Neuronal stem cell (in vitro differentiated cells): ENCODE results near the gene FOSB.

Source experiments
- DNase-seq: peaks from one replicate; pipeline ENCODE4 v3.0.0-alpha.2; 2013; ENCODE audit warnings: low spot score
- H2AFZ ChIP-seq: one replicate; pipeline ENCODE4 v1.6.1; 2013; ENCODE audit warnings: mild to moderate bottlenecking, low read length, inconsistent platforms
- H2AK5ac ChIP-seq: 2 replicates; pipeline ENCODE4 v1.6.1; 2013; ENCODE audit warnings: low read depth, mild to moderate bottlenecking, inconsistent platforms, low read length, moderate library complexity, mixed read lengths
- H2BK120ac ChIP-seq: 2 replicates; pipeline ENCODE4 v1.6.1; 2013; ENCODE audit warnings: low read depth, mild to moderate bottlenecking, inconsistent platforms, low read length, moderate library complexity, mixed read lengths
- H2BK12ac ChIP-seq: one replicate; pipeline ENCODE4 v1.6.1; 2013; ENCODE audit warnings: low read length, inconsistent platforms
- H2BK15ac ChIP-seq: 2 replicates; pipeline ENCODE4 v1.6.1; 2013; ENCODE audit warnings: mild to moderate bottlenecking, low read length, inconsistent platforms, mixed read lengths
- H2BK5ac ChIP-seq: one replicate; pipeline ENCODE4 v1.6.1; 2013; ENCODE audit warnings: inconsistent platforms, mild to moderate bottlenecking, low read length, moderate library complexity
- H3K14ac ChIP-seq: one replicate; pipeline ENCODE4 v1.6.1; 2013; ENCODE audit warnings: low read length, inconsistent platforms
- H3K18ac ChIP-seq: 2 replicates; pipeline ENCODE4 v1.6.1; 2013; ENCODE audit warnings: low read length, inconsistent platforms
- H3K23ac ChIP-seq: 2 replicates; pipeline ENCODE4 v1.6.1; 2013; ENCODE audit warnings: low read depth, mild to moderate bottlenecking, mixed read lengths, low read length, inconsistent platforms; ENCODE audit not compliant: poor library complexity
- H3K27ac ChIP-seq: replicated peaks from 3 replicates; pipeline ENCODE4 v1.5.1; 2013; ENCODE audit warnings: low read length, inconsistent platforms
- H3K27me3 ChIP-seq, 3 experiments: 2 replicates each; pipeline ENCODE4 v1.6.1; 2013; ENCODE audit warnings: low read length in 3 of 3, mild to moderate bottlenecking in 2 of 3, inconsistent platforms in 1 of 3, low read depth in 1 of 3, mixed read lengths in 1 of 3, moderate library complexity in 1 of 3; ENCODE audit not compliant: control insufficient read depth in 3 of 3, insufficient read depth in 3 of 3
- H3K36me3 ChIP-seq, 2 donors: replicated peaks in 1 of 2; 2 replicates each; pipeline ENCODE4 v1.6.1; 2013; ENCODE audit warnings: low read length in 2 of 2; ENCODE audit not compliant: control insufficient read depth in 2 of 2, insufficient read depth in 2 of 2
- H3K4ac ChIP-seq: 2 replicates; pipeline ENCODE4 v1.6.1; 2013; ENCODE audit warnings: inconsistent platforms, mild to moderate bottlenecking, low read length, moderate library complexity
- H3K4me1 ChIP-seq, 2 donors: 1 replicate in 1 of 2; 2 replicates in 1 of 2; pipeline ENCODE4 v1.6.1; 2013; ENCODE audit warnings: low read length in 2 of 2, low read depth in 1 of 2; ENCODE audit not compliant: control insufficient read depth in 2 of 2, insufficient read depth in 1 of 2
- H3K4me2 ChIP-seq: one replicate; pipeline ENCODE4 v1.6.1; 2013; ENCODE audit warnings: mild to moderate bottlenecking, low read length, inconsistent platforms; ENCODE audit not compliant: insufficient read depth, poor library complexity, severe bottlenecking
- H3K4me3 ChIP-seq, 2 donors: 2 replicates each; pipeline ENCODE4 v1.5.1; 2013; ENCODE audit warnings: low read length in 2 of 2, mild to moderate bottlenecking in 2 of 2, inconsistent platforms in 1 of 2, moderate library complexity in 1 of 2
- H3K79me1 ChIP-seq: one replicate; pipeline ENCODE4 v1.6.1; 2013; ENCODE audit warnings: low read depth, mild to moderate bottlenecking, inconsistent platforms, low read length, moderate library complexity
- H3K9ac ChIP-seq: one replicate; pipeline ENCODE4 v1.6.1; 2013; ENCODE audit warnings: mild to moderate bottlenecking, low read depth, low read length, inconsistent platforms; ENCODE audit not compliant: poor library complexity
- H3K9me3 ChIP-seq, 2 donors: replicated peaks in 1 of 2; 2 replicates each; pipeline versions ENCODE3 to v1.6.1; 2013; ENCODE audit warnings: low read length in 2 of 2, mild to moderate bottlenecking in 2 of 2, inconsistent platforms in 1 of 2, low read depth in 1 of 2, mixed read lengths in 1 of 2, moderate library complexity in 1 of 2; ENCODE audit not compliant: control insufficient read depth in 2 of 2, insufficient read depth in 1 of 2
- H4K8ac ChIP-seq: one replicate; pipeline ENCODE4 v1.6.1; 2013; ENCODE audit warnings: low read depth, mild to moderate bottlenecking, inconsistent platforms, low read length, moderate library complexity
- H4K91ac ChIP-seq: one replicate; pipeline ENCODE4 v1.6.1; 2013; ENCODE audit warnings: low read length, low read depth, mild to moderate bottlenecking, inconsistent platforms; ENCODE audit not compliant: poor library complexity
- WGBS, 2 donors: extraction: QIAGEN DNeasy Blood & Tissue Kit; methylation state at CpG; one replicate each; pipeline ENCODE4 v1.1.7; 2013; ENCODE audit warnings: missing lambda C conversion rate in 2 of 2, mixed read lengths in 1 of 2; ENCODE audit not compliant: insufficient read length in 2 of 2, insufficient replicate concordance in 1 of 2; ENCODE audit errors: extremely low coverage in 2 of 2; 5-methylcytosine and 5-hydroxymethylcytosine counted together

Gene FOSB

DNA sequence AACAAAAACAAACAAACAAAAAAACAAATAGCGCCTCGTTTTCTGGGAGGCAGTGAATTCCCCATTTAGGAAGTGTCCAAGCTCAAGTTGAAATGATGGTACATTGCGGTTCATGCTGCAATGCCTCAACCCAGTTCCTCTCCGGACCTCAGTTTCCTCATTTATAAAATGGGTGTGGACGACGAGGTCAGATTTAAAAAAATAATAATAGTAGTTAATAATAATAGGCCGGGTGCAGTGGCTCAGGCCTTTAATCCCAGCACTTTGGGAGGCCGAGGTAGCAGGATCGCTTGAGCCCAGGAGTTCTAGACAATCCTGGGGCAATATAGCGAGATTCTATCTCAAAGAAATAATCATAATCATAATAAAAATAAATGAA is 28.6 kb upstream of the FOSB start:
- H3K27me3 ChIP-seq = no peaks in the 10 kb centered on the region
- no peak overlapping the region for H3K18ac ChIP-seq
- no peak overlapping the region for H2BK15ac ChIP-seq
- H2BK120ac ChIP-seq = no peak overlapping the region
- DNase-seq = no peak
- no peak overlapping the region for H3K4ac ChIP-seq
- H2BK5ac ChIP-seq = no peak overlapping the region
- no peak overlapping the region for H4K8ac ChIP-seq
- H2AFZ ChIP-seq = peak overlapping the region; percentile 96
- H3K36me3 ChIP-seq = no peaks in the 10 kb centered on the region
- no peaks in the 10 kb centered on the region for H3K9me3 ChIP-seq
- no peak overlapping the region for H4K91ac ChIP-seq
- H3K14ac ChIP-seq = no peak overlapping the region
- H3K4me2 ChIP-seq = no peak overlapping the region
- peak overlapping the region in 1 of 2 donors; percentile 55 for H3K4me3 ChIP-seq
- H2BK12ac ChIP-seq = no peak overlapping the region
- WGBS, 2 donors = no CpG with 5 or more reads among the region's 10 CpGs
- H3K23ac ChIP-seq = peak overlapping the region; percentile 71
- peaks cover 9 to 19% of the 10 kb centered on the region in 2 donors for H3K4me1 ChIP-seq
- H3K79me1 ChIP-seq = no peaks in the 10 kb centered on the region
- H3K27ac ChIP-seq = no peak overlapping the region
- H3K9ac ChIP-seq = no peak overlapping the region
- no peak overlapping the region for H2AK5ac ChIP-seq

DNA sequence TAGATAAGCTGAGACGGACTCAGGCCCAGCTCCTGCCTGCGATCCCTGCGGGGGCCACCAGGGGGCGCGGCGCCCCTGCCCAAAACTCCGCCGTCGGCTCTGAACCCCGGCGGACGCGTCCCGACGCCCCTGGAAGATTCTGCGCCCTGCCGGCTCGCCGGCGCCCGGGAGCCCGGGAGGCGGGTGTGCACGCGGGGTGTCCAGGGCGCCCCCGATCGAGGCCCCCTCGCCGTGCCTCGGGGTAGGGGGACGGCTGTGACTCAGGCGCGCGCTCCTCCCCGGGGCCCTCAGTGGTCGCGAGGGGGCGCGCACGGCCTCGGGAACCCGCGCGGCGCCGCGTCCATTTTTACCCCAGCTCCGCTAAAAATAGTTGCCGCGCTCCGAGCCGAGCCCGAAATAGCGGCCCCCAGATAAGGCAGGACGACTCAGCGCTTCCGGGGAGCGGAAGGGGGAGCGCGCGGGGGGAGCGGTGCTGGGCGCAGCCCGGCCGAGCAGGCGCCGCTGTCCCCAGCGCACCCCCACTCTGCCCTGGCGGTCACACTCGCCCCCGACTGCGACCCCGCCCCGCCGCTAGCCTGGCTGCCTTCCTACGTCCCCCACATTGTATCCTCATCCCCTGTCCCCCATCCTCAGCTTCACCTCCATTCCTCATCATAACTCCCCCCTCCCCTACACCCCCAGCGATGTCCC is 28.1 kb upstream of the FOSB start:
- H3K4me2 ChIP-seq = peak overlapping the region; percentile 60
- no peak for DNase-seq
- H3K23ac ChIP-seq = peak overlapping the region; percentile 71

GRCh38 chr19:45440259-45440638 is 27.5 kb upstream of the FOSB start:
- Histone ChIP-seq H3K23ac (peak overlapping the region; percentile 61), H2AK5ac (no peak overlapping the region), H3K79me1 (no peaks in the 10 kb centered on the region), H3K27ac (no peak overlapping the region), H3K4me3 (peak overlapping the region; percentile 55 to 89), H4K91ac (no peak overlapping the region), H3K9me3 (no peaks in the 10 kb centered on the region), H2AFZ (peak overlapping the region; percentile 96), H2BK5ac (peak overlapping the region; percentile 59), H2BK12ac (no peak overlapping the region), H3K27me3 (no peaks in the 10 kb centered on the region), H2BK120ac (no peak overlapping the region), H2BK15ac (peak overlapping the region; percentile 35), H4K8ac (peak overlapping the region; percentile 98), H3K9ac (peak overlapping the region; percentile 79), H3K4ac (no peak overlapping the region), H3K36me3 (no peaks in the 10 kb centered on the region), H3K4me1 (peaks cover 14 to 24% of the 10 kb centered on the region in 2 donors), H3K14ac (peak overlapping the region; percentile 92), H3K4me2 (peak overlapping the region; percentile 60), H3K18ac (peak overlapping the region; percentile 98)
- no CpG with 5 or more reads among the region's 9 CpGs for WGBS, 2 donors
- DNase-seq = no peak

More for the DNA sequence above, 28.1 kb upstream of the FOSB start:
- H3K79me1 ChIP-seq = no peaks in the 10 kb centered on the region
- H2BK120ac ChIP-seq = peak overlapping the region; percentile 56
- H4K91ac ChIP-seq = no peak overlapping the region
- peak overlapping the region; percentile 98 for H3K18ac ChIP-seq
- H3K9ac ChIP-seq = peak overlapping the region; percentile 79
- H3K27ac ChIP-seq = peak overlapping the region; percentile 43
- no peaks in the 10 kb centered on the region for H3K9me3 ChIP-seq
- WGBS, 2 donors = no CpG with 5 or more reads among the region's 78 CpGs
- peak overlapping the region; percentile 59 for H2BK5ac ChIP-seq
- peak overlapping the region; percentile 35 for H2BK15ac ChIP-seq
- peak overlapping the region; percentile 96 for H2AFZ ChIP-seq
- no peak overlapping the region for H2BK12ac ChIP-seq
- H3K27me3 ChIP-seq = no peaks in the 10 kb centered on the region
- peak overlapping the region; percentile 98 for H4K8ac ChIP-seq
- H2AK5ac ChIP-seq = no peak overlapping the region
- no peaks in the 10 kb centered on the region for H3K36me3 ChIP-seq
- no peak overlapping the region for H3K4ac ChIP-seq
- H3K4me1 ChIP-seq = peaks cover 11 to 23% of the 10 kb centered on the region in 2 donors
- no peak overlapping the region for H3K14ac ChIP-seq
- peak overlapping the region; percentile 55 to 89 for H3K4me3 ChIP-seq

DNA sequence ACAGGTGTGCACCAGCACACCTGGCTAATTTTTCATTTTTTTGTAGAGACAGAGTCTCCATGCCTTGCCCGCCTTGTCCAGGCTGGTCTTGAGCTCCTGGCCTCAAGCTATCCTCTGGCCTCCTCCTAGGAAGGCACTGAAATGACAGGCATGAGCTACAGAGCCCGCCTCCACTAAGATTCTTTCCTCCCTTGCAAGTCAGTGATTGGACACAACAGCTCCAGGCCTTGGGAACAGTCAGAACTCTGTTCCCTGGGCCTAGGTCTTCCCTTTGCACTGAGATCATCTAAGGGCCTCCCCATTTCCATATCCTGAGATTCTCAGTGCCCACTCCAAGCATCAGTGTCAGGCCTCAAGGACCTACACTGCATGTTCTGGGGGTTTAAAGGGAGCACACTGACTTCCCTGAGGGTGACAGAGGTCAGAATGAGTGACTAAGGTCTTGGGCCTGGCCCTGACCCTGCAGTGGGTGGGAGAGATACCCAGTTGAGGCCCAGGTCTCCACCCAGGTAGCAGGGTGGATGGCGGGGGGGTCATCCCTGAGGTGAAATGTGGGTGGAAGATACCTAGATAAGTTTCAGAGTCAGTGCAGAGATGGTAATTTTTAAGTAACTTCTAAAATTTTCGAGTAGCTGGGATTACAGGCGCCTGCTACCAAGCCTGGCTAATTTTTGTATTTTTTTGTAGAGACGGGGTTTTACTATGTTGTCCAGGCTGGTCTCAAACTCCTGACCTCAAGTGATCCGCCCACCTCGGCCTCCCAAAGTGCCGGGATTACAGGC is 26.7 kb upstream of the FOSB start:
- H2AK5ac ChIP-seq = no peak overlapping the region
- no peaks in the 10 kb centered on the region for H3K9me3 ChIP-seq
- H3K14ac ChIP-seq = no peak overlapping the region
- H3K9ac ChIP-seq = no peak overlapping the region
- no peak overlapping the region for H3K27ac ChIP-seq
- H3K4me3 ChIP-seq = no peak overlapping the region
- no peak overlapping the region for H2BK15ac ChIP-seq
- H3K4me1 ChIP-seq = peaks cover 14 to 24% of the 10 kb centered on the region in 2 donors
- no peak overlapping the region for H4K8ac ChIP-seq
- H3K36me3 ChIP-seq = no peaks in the 10 kb centered on the region
- peak overlapping the region; percentile 11 for H2BK12ac ChIP-seq
- WGBS, 2 donors = no CpG with 5 or more reads among the region's 9 CpGs
- no peak overlapping the region for H3K4ac ChIP-seq
- no peak for DNase-seq
- H2BK120ac ChIP-seq = no peak overlapping the region
- no peak overlapping the region for H3K4me2 ChIP-seq
- peak overlapping the region; percentile 18 for H2AFZ ChIP-seq
- no peak overlapping the region for H4K91ac ChIP-seq
- H3K23ac ChIP-seq = no peak overlapping the region
- H3K27me3 ChIP-seq = no peaks in the 10 kb centered on the region
- H2BK5ac ChIP-seq = no peak overlapping the region
- peak overlapping the region; percentile 78 for H3K18ac ChIP-seq
- no peaks in the 10 kb centered on the region for H3K79me1 ChIP-seq
